NB4 (cell line): Measurements from ENCODE around the gene INHBA.

Experiments used
- CTCF ChIP-seq: IDR thresholded peaks from one replicate; pipeline ENCODE4 v1.5.1; 2012; ENCODE audit warnings: low read depth, low read length
- MYC ChIP-seq: IDR thresholded peaks from 2 replicates; pipeline ENCODE4 v1.6.1; 2011; ENCODE audit warnings: low read depth, low read length
- POLR2A ChIP-seq: IDR thresholded peaks from 2 replicates; pipeline ENCODE4 v1.6.1; 2011; ENCODE audit warnings: mild to moderate bottlenecking; ENCODE audit not compliant: insufficient read length; ENCODE audit errors: extremely low read depth

GRCh38 chr7:41738336-41738735 lies 35.4 kb upstream of the INHBA start:
- no peak for TF ChIP-seq POLR2A
- TF ChIP-seq CTCF, result no peak
- TF ChIP-seq MYC, result no peak
